Anterior cingulate cortex (tissue), 58 donors: ENCODE results near the gene TTC7B.
"Not testable (repeated sequence)": the region's sequence is repeated elsewhere in the genome, so short reads cannot be mapped to it uniquely, and the experiment has no call there.

Source experiments
- DNase-seq, 58 donors: peaks; one replicate each; lab custom pipeline; 2025; lab: John Stamatoyannopoulos, UW

Gene TTC7B, protein sequence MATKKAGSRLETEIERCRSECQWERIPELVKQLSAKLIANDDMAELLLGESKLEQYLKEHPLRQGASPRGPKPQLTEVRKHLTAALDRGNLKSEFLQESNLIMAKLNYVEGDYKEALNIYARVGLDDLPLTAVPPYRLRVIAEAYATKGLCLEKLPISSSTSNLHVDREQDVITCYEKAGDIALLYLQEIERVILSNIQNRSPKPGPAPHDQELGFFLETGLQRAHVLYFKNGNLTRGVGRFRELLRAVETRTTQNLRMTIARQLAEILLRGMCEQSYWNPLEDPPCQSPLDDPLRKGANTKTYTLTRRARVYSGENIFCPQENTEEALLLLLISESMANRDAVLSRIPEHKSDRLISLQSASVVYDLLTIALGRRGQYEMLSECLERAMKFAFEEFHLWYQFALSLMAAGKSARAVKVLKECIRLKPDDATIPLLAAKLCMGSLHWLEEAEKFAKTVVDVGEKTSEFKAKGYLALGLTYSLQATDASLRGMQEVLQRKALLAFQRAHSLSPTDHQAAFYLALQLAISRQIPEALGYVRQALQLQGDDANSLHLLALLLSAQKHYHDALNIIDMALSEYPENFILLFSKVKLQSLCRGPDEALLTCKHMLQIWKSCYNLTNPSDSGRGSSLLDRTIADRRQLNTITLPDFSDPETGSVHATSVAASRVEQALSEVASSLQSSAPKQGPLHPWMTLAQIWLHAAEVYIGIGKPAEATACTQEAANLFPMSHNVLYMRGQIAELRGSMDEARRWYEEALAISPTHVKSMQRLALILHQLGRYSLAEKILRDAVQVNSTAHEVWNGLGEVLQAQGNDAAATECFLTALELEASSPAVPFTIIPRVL

DNA sequence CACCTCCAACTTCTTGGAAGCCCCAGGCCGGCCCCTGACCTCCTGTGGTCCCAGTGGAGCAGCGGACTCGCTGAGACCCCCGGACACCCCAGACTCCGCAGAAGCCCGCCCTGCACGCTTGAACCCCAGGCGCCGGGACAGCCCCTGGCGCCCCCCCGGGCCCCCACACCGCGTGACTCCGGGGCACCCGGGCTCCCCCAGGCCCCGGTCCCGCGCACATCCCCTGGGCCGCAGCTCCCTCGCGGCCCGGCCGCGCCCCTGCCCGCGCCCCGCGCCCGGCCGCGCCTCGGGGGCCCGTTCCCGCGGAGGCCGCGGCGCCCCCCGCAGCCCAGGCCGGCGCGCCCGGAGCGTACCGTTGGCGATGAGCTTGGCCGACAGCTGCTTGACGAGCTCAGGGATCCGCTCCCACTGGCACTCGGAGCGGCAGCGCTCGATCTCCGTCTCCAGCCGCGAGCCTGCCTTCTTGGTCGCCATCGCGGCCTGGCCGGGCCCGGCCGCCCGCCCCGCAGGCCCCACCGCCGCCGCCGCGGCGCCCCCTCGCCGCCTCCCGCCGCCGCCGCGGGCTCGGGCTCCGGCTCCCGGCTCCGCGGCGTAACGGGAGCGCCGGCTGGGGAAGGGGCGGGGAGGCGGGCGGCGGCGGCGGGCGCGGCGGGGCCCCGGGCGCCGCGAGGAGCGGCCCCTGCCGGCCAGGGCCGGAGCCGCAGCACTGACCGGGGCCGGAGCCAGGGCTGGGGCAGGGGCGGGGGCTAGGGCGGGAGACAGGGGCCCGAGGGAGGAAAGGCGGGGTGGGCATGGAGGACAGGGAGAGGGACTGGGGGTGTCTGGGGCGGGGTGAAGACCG lies at the start of gene TTC7B:
Gene TTC7B, minus strand, starts transcription at position 609 of the 841 bp plus-strand sequence. Its CDS starts 135 bp downstream, at position 474.
- DNase-seq = peak in 8 of 58 donors; percentile 25 to 52 (median 32)

DNA sequence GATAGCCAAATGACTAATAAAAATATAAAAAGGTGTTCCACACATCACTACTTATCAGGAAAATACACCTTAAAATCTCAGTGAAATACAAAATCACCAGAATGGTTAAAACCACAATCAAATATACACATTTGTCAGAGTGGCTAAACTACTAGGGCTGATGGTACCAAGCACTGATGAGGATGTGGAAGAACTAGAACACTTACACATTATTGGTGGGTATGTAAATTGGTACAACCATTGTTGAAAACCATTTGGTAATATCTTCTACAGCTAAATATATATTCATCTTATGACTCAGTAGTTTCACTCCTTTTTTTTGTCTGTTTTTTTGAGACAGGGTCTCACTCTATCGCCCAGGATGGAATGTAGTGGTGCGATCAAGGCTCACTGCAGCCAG lies 48.5 kb upstream of the TTC7B start:
- no peak for DNase-seq

GRCh38 chr14:90858511-90858910 lies 42.3 kb upstream of the TTC7B start:
- DNase-seq = no peak

DNA sequence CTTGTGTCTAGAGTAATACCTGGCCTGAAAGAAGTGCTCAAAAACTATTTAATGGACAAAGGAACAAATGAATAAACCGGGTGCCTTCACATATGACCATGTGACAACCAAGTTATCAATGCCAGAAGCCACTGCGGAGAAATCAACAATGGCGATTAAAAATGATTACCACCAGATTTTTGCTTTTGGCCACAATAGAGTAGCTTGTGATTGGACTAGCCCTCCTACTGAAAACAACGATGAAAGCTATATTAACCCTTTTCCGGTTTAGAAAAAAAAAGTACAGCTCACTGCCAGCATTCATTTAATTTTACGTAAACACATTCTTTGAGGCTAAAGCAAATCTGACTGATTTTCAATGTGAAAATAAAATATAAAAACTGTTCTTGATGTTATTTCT lies 41.6 kb upstream of the TTC7B start:
- no peak for DNase-seq

DNA sequence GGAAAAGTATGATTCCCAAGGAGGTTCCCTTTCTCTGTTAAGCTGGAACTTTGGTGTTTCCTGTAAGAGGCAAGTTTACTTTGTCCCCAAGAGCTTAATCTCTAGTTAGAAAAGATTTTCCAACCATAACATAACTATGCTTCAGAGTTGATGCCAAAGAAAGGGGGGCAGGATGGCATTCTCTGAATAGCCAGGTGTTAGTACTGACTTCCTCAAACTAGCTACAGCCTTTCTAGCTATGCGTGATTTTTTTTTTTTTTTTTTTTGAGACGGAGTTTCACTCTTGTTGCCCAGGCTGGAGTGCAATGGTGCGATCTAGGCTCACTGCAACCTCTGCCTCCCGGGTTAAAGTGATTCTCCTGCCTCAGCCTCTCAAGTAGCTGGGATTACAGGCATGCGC lies 39.9 kb upstream of the TTC7B start:
- DNase-seq = not testable (repeated sequence)

DNA sequence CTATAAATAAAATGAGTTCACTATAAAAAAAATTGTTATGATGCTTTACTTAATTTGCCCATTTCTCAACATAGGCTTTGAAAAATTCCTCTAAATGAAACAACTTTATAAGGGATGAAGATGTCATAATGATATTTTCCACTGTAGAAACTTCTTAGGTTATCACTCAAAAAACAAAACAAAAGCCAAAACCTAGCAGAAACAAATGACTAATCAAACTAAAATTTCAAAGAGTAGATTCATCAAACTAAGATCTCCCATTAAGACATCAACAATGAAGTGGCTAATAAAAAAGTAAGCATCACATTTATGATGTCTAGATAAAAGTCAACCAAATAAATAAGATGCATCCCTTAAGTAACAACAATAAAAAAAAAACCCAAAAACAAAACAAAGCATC lies 36.9 kb upstream of the TTC7B start:
- DNase-seq = no peak

GRCh38 chr14:90851327-90852036 lies 35.3 kb upstream of the TTC7B start:
- peak in 5 of 58 donors; percentile 21 to 35 (median 23) for DNase-seq

- DNase-seq = no peak
Observed at GRCh38 chr14:90850487-90850886, 34.3 kb upstream of the TTC7B start.

- no peak for DNase-seq
Observed at GRCh38 chr14:90849787-90850444, 33.7 kb upstream of the TTC7B start.

DNA sequence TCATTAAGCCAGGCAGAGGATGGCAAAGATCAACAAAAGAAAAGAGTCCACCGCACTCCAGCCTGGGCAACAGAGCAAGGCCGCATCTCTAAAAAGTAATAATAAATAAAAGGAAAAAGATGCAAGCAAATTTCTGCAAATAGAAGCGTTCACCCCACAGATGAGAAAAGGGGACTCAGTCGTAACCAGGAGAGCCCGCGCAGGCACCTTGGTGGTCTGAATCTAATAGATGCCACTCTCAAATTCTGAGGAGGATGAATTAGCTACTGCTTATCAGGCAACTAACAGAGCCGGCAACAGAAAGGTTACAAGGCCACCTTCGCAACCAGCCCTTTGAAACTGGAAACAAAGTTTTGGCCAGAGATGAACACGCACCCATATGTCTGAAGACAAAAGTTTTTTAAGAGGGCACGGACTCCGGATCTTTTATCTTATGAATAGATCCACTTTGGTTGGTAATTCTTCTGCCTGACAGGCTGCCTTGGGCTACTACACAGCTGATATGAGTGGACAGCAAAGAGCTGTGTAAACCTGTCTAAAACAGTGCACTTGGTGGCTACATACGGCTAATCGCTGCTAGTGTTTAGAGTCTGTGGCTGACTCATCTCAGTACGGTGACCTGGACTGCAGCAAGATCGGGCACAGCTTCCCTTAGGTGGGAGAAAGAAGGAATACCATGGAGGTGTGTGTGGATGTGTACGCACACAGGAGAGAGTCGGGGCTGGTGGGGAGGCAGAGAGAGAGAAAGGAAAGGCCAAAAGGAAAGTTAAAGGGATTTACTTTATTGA lies 32.9 kb upstream of the TTC7B start:
- DNase-seq = no peak

DNA sequence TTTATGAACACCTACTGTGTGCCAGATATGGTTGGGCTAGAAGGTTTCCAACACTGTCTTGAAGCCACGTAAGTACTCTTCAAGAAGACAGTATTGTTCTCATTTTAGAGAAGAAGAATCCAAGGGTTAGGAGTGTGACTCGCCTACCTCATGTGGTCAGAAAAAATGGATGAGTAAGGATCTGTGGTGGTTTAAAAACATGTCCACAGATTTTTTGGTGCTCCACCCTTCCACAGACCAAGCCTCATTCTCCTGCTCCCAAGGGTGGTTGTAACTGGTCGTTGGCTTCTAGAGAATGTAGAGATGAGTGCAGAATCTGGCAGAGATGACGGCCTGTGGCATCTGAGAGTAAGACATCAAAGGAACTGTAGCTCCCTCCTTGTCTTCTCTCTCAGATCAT lies 30.3 kb upstream of the TTC7B start:
- DNase-seq = no peak

GRCh38 chr14:90844321-90844720 lies 28.1 kb upstream of the TTC7B start:
- no peak for DNase-seq

DNA sequence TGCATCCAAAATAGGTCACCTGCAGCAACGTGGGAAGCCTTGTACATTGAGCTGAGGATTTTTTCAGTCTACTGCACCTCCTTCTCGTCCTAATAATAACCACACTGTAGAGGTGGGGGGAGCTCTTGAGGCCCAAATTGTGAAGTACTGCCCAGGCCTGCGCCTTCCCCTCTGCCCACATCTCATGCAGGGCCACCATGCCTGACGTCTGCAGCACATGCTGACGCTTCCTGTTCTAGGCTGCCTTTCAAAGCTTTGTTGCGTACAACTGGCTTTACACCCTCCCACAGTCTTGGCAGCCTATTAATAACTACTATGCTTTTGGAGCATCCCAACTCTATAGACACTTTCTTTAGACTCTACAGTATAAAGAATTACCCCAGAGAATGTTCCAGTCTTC lies 26.5 kb upstream of the TTC7B start:
- DNase-seq = peak in 21 of 58 donors; percentile 15 to 78 (median 33)

DNA sequence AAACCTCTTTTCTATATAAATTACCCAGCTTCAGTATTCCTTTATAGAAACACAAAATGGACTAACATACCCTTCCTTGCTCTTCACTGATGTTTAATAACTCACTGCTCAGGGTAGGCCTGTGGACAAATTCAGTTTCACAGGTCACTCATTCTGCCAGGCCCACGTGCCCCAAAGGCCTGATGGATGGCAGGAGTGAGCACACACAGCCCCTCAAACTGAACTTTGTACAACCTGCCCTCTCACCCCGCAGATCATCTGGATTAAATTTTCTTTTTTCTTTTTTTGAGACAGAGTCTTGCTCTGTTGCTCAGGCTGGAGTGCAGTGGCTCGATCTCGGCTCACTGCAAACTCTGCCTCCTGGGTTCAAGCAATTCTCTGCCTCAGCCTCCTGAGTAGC lies 24.4 kb upstream of the TTC7B start:
- not testable (repeated sequence) for DNase-seq

DNA sequence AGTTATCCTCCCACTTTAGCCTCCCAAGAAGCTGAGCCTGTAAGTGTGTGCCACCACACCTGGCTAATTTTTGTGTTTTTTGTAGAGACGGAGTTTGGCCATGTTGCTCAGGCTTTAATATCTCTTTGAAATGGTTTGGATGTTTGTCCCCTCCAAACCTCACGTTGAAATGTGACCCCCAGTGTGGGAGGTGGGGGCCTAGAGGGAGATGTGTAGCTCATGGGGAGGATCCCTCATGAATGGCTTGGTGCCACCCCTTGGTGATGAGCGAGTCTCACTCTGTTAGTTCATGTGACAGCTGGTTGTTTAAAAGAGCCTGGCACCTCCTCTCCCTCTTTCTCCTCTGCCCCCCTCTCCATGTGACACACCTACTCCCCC lies 23.6 kb upstream of the TTC7B start:
- DNase-seq = no peak

GRCh38 chr14:90839024-90839888 lies 23.0 kb upstream of the TTC7B start:
- DNase-seq = peak in 2 of 58 donors; percentile 14 to 20

GRCh38 chr14:90838531-90838930 lies 22.3 kb upstream of the TTC7B start:
- not testable (repeated sequence) for DNase-seq

- DNase-seq = no peak
Observed at GRCh38 chr14:90837355-90837754, 21.1 kb upstream of the TTC7B start.
